H4 (cell line): Measurements from ENCODE around the gene RRP1. TPM values are rescaled to one million over a fixed set of nuclear protein-coding genes. Genes with fewer than 3 reads are reported as not detected.
A peak's percentile ranks its signal among the peaks of the same experiment; 100 is the strongest.

ENCODE experiments used
- DNase-seq: peaks from one replicate; pipeline ENCODE4 v3.0.0-alpha.2; 2015; ENCODE audit warnings: low spot score
- total RNA-seq: library from RNA; depleted of rRNA; stranded (reverse); fragments of >200 nt; shearing (Covaris generic); gene quantifications from 2 replicates; pipeline ENCODE4 v1.2.3, GENCODE V29; 2014; rRNA removed

RRP1 gene, protein sequence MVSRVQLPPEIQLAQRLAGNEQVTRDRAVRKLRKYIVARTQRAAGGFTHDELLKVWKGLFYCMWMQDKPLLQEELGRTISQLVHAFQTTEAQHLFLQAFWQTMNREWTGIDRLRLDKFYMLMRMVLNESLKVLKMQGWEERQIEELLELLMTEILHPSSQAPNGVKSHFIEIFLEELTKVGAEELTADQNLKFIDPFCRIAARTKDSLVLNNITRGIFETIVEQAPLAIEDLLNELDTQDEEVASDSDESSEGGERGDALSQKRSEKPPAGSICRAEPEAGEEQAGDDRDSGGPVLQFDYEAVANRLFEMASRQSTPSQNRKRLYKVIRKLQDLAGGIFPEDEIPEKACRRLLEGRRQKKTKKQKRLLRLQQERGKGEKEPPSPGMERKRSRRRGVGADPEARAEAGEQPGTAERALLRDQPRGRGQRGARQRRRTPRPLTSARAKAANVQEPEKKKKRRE
- total RNA-seq, result 44.7 and 46.2 TPM in 2 replicates

DNA sequence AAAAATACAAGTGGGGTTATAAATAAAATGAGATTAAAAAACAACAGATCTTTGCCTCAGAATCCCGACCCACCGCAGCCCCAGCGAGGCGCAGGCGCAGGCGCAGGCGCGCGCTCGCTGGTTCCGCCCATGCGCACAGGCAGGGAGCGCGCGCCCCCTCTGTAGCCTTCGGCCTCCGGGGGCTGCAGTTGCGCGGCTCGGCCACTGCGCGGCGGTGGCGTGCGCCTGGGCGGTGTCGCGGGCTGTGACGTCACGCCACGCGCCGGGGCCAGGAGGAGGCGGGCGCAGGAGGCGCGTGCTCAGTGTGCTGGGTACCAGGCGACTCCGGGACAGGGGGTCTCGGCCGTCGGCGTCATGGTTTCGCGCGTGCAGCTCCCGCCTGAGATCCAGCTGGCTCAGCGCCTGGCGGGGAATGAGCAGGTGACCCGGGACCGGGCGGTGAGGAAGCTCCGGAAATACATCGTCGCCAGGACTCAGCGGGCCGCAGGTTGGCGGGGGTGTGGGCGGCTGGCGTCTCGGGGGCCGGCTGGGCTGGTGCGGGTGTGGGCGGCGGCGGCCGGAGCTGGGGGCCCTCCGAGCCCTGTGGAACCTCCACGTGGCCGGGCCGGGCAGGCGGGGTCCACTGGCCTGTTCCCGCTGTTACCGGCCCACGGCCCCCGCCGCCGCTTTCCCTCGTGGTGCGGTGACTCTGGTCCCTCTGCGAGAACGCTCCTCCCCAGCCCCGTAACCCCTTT lies at the start of gene RRP1:
Gene RRP1 (plus strand): TSS at position 302 of the 734 bp plus-strand sequence. CDS start 53 bp downstream, at position 355.
- peak; percentile 81 for DNase-seq

DNA sequence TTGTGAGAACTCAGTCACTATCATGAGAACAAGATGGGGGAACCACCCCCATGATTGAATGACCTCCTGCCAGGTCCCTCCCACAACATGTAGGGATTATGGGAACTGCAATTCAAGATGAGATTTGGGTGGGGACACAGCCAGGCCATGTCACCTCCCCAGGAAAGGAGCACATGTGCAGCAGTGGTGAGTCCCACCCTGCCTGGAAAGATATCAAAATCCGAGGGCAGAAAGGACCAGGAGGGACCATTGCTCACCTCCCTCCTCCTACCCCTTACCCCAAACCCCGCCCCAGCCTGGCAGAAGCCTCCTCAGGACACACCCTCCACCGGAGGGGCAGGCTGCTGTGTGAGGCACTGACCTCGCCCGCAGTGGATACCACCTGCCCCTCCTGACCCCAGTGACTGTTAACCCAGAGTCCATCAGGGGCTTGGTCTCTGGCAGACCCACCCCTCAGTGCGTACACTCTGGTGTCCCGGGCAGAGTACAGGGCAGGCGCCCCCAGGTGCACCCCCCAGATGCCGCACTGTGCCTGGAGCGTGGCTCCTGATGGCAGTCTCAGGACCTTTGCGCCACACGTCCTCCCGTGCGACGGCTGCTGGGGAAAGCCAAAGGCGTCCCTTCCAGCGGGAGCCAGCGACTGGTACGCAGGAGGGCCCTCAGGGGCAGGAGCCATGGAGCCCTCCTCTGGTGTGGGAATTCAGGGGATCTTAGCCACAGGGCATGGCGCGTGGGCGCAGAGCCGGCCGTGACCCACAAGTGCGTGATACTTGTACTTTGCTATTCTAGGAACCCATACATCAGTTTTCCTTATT lies 49.5 kb upstream of the RRP1 start:
- DNase-seq, result no peak

DNA sequence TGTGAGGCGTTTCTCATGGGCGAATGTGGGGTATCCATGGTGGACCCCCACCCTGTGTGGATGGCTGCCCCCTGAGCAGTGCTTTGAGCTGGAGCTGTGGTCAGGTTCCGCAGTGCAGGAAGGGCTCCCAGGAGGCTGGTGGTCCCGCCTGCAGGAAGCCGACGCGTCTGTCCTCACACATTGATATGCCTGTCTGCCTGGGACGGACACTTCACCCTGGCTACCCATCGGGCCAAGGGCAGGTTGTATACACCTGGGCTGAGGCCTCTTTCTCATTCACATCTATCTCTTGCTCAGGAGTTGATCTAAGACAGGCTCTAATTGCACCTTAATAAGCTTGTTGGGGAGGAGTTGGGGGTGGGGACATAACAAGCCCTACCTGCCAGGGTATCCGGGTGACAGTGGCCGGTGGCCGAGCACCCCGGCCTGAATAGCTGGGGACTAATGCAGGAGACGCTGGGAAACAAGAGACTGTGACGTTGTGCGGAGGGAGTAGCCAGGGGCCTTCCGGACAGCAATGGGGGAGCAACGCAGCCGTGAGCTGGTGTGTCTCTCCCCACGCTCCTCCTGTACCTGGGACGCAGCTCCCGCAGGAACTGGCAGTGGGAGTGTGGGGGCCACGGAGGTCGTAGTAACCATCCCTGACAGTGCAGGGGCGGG lies 48.8 kb upstream of the RRP1 start:
- DNase-seq, result no peak

DNA sequence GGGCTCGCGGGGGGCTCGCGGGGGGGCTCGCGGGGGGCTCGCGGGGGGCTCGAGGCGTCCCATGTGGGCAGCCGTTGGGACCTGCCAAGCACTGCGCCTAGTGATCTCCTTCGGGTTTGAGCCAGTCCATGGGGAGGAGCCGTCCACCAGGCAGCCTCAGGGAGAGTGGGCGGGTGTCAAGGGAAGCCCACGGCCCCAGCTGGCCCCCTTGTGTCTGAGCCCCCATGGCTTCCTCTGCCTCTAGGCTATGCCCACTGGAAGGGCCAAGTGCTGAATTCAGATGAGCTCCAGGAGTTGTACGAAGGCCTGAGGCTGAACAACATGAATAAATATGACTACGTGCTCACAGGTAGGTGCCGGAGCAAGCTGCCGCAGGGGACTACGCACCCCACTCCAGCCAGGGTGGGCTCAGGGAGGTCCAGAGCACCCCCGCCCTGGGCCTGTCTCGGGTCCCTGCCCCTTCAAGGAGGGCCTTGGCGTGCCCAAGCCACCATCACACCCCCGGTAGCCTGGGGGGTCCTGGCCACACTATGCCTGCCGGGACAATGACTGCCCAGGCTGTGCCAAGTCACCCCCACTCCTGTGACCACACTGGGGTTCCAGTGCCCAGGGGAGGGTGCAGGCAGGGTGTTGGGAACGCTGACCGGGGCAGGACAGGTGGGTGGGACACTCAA lies 47.8 kb upstream of the RRP1 start:
- DNase-seq, result no peak

DNA sequence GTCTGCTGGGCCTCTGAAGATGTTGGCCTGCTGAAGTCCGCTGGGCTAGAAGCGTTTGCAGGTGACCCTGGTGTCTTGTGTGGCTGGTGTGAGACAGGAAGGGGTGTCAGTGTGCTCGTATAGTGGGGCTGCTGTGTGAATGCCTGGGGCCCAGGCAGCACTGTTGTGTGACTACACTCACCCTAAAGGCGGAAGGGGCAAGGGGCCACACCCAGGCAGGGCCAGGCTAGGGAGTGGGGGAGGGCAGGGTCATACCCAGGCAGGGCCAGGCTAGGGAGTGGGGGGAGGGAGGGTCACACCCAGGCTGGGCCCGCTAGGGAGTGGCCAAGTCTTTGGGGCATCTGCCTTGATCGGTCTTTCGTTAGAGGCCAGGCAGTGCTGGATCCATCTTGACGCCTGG lies 45.4 kb upstream of the RRP1 start:
- DNase-seq, result no peak

DNA sequence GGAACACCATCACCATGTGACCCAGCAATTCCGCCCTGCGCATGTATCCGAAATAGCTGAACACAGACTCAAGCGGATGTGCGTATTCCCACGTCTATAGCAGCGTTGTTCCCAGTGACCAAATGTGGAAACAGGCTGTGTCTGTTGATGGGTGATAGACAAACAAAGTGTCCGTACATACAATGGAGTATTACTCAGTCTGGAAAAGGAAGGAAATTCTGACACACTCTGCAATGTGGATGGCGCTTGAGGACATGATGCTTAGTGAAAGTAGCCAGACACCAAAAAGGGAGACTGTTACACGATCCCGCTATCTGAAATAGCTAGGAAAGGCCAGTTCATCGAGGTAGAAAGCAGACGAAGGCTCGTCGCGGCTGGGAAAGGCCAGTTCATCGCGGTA lies 44.7 kb upstream of the RRP1 start:
- DNase-seq, result no peak

DNA sequence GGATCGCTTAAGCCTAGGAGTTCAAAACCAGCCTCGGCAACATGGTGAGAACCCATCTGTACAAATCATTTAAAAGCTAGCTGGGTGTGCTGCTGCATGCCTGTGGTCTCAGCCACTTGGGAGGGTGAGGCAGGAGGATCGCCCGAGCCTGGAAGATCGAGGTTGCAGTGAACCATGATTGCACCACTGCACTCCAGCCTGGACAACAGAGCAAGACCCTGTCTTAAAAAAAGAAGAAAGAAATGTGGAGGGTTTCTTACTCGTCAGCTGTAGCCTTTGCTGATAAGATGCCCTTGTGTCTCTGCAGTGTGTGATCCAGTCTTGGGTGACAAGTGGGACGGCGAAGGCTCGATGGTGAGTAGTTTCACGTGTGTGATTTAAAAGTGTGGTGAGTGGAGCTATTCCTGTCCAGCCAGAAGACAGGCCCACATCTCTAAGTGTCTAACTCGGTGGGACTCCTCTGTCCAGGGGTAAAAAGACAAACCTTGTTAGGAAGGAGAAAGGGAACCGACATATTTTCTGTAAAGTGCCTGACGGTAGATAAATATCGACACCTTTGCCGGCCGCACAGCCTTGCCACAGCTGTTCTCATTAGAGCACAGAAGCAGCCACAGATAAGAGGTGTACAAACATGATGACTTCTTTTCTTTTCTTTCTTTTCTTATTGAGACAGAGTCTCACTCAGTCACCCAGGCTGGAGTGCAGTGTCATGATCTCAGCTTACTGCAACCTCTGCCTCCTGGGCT lies 43.4 kb upstream of the RRP1 start:
- DNase-seq, result no peak

DNA sequence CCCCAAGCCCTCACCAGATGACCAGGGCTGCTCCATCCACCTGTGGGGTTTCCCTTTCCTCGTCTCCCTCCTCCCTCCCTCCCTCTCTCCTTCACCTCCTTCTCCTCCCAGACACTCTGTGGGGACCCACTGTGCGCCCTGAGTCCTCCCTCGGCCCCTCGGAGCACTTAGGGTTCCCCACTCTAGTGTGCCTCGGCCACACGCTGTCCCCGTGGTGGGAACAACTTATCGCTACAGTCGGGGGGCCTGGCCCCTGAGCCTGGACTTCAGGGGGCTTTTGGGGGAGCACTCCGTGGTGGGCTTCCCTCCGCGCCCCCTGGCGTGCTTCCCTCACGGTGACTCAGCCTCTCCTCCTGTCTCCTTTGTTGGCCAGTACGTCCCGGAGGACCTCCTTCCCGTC lies 40.8 kb upstream of the RRP1 start:
- DNase-seq, result no peak

DNA sequence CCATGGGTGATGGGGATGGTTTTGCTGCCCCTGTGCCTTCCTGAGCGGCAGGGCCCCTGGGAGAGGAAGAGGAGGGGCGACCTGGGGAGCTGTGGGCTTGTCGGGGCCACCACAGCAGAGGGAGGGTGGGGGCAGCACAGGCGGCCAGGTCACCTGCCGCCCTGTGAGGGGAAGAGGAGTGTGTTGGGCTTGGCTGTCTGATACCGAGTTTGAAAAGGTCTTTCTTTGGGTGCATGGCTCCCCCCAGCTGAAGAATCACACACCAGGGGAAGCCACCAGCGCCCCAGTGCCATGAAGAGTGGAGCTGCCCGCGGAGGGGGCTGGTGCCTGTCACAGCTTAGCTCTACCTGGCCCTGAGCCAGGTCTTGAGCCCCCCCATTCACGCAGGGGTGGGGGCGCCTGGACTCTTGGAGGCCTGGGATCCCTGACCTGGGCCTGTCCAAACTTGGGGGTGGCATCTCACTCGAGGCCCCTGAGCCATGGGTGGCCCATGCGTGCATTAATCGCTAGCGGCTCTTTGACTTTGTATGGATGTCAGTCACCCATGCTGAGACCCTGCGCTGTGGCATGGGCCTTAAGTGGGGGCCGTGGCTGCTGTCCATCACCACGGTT lies 39.6 kb upstream of the RRP1 start:
- DNase-seq, result no peak

DNA sequence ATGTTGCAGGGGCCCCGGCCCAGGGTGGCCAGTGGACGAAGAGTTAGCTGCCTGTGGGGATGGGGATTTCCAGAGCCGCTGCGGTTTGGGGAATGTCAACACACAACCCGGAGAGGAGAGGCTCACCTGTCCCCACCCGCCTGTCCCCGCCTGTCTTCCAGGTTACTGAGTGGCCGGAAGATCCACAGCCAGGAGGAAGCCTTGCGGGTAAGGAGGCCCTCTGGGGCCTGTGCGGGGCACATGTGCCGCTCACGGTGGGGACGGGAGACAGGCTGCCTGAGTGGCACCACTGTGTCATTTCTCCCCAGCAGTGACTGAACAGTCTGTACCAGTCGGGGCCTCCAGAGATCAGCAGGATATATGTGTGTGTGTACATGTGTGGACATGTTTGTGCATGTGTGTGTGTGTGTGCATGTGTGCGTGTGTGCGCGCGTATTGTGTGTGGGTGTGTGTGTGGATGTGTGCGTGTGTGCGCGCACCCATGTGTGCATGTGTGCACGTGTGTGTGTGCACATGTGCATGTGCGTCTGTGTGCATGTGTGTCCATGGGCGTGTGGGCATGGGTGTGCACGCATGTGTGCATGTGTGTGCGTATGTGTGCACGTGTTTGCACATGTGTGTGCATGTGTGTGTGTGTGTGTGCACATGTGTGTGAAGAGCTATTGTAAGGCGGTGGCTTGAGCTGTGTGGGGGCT lies 38.9 kb upstream of the RRP1 start:
- DNase-seq, result no peak

DNA sequence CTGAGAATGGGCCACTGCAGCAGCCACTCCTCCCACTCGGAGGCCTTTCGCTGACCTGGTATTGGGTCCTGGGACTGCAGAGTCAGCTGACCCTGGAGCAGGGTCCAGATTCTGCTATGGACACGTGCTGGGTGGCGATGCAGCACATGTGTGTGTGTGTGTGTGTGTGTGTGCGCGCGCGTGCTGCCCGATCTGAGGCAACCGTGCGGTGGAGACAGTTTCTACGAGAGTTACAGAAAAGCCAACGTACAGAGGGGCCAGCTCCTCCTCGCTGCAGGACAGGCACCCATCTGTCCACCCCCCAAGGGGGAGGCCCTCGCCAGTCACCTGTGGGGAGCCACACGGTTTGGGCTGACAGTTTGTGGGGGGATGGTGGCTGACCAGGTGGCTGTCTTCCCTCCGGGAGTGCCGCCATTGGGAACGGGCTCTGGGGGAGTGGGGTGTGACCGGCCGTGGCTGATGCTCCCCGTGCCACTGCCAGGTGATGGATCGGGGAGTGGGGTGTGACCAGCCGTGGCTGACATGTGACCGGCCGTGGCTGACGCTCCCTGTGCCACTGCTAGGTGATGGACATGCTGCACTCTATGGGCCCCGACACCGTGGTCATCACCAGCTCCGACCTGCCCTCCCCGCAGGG lies 37.3 kb upstream of the RRP1 start:
- no peak for DNase-seq

DNA sequence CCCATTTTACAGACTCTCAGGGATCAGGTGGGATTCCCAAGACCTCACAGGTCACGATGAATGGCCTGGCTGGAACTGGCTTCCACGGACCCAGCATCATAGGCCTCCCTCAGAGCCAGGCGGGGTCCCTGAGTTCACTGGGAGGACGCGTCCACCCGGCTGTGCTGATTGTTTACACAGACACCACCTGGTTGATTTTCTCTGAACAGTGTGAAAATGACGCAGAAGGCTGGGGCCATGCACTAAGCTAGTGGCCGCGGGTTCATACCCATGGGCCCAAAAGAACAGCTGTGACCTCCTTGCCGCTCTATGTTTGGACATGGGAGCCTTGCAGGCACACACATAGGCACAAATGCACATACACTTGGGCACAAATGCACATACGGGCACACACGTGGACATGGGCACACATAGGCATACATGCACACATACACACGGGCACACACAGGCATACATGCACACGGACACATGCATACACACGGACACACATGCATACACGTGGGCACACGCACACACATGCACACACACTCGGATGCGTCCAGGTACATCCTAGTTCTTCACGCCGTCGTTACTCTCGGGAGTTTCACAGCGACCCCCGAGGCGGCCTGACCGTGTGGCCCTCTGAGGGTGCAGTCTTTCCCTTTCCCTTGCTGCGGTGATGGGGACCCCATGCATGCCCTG lies 36.5 kb upstream of the RRP1 start:
- DNase-seq, result no peak

DNA sequence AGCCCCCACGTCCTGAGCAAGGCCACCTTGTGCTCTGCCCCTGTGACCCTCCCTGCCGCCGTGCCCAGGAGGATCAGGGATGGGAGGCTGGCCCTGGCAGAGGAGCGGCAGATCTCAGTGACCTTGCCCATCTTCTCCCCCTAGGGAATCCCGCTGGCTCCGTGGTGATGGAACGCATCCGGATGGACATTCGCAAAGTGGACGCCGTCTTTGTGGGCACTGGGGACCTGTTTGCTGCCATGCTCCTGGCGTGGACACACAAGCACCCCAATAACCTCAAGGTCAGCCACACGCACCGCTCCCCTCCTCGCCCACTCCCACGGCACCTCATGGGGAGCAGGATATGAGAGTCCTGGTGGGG lies 36.0 kb upstream of the RRP1 start:
- no peak for DNase-seq

DNA sequence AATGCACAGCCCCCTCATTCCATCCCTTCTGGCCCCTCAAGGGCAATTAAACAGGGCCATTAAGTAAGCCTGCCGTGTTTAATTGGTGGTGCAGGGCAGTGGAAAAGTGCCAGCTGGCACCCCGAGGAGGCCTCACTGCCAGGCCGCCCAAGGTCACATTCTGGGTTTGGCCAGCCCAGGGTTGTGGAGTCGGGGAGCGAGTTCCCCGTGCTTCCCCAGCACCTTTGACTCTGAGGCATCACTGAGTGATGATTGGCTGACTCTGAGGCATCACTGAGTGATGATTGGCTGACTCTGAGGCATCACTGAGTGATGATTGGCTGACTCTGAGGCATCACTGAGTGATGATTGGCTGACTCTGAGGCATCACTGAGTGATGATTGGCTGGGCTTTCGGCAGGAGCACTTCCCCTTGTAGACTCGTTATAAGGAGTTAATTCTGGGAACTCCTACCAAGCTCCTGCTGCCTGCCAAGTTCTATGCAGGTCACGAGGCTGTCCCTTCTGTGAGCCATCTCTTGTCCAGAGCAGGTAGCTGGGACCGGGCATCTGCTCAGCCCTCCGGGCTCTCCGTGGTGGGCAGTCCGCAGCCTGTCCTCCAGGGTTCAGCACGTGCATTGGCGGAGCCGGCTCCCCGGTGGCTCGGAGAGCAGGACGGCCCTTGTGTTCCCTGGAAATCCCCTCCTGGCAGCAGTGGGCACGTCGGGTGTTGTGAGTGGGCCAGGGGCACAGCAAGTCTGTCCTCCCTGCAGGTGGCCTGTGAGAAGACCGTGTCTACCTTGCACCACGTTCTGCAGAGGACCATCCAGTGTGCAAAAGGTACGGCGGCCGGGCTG lies 34.2 kb upstream of the RRP1 start:
- DNase-seq, result no peak

DNA sequence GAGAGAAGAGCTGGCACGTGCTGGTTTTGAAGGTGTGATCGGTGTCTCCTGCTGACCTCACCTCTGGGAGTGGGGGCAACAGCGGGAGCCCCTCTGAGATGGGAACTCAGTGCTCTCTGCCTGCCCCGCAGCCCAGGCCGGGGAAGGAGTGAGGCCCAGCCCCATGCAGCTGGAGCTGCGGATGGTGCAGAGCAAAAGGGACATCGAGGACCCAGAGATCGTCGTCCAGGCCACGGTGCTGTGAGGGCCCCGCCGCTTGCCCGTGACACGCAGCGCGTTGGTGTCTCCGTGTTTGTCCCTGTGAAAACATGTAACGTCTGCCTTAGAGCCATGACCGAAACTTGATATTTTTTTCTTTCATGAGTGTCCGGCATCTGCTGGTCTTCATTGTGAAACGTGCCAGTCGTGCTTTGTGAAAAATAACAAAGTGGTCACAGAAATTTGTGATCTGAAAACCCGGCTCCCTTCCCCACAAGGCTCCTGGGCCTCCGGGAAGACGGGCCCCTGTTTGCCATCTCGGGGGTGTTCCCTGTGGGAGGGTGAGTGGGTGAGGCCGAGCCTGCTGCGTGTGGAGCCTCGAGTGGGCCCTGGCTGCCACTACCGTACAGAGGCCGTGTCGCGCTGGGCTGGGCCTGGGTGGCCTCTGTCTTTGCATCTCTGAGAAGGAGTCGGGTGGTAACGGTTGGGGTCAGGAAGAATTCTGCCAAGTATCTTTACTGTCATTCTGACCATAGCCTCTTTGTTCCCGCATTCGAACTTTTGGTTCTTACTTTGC lies 33.4 kb upstream of the RRP1 start:
- no peak for DNase-seq

DNA sequence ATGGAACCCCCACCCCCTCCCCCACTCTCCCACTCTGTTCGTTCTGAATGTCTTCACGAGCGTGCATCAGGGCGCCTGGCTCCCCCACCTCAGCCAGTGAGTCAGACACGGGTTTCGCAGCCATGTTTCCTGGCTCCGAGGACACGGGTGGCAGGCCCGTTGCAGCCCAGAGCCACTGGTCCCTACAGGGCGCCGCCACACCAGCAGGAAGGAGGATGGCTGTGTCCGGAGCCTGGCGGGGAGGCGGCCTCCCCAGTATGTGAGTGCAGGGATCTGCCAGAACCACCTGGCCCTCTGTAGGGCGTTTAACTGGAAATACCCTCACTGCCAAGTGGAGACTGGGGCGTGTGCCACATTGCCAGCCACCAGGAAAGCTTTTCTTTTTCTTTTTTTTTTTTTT lies 31.8 kb upstream of the RRP1 start:
- no peak for DNase-seq
